ENCODE data around the gene CLIP4. TPM values are rescaled to one million over a fixed set of nuclear protein-coding genes. Genes with fewer than 3 reads are reported as not detected.

The CLIP4 gene
- total RNA-seq, 1 donor from 2014 or later = 61.1 TPM

DNA sequence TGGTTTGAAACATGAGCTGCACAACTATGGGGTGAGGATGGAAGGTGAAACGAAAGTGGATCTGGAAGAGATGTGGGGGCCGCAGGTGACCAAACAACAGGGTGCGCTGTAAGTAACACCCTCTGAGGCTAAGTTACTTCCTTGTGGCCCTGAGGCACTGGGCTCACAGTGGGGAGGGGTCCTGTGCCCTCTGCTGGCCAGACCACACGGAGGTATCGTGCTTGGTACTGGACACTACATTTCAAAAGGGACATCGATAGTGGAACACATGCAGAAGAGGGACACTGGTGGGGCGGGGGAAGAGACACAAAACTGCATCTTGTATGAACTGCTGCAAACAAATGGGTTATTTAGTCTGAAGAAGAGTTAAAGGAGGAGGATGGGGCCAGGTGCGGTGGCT, 110.6 kb downstream of the CLIP4 start:
- no peak for DNase-seq
- H3K27me3 ChIP-seq = no peaks in the 10 kb centered on the region
- TF ChIP-seq, protein P1, sequence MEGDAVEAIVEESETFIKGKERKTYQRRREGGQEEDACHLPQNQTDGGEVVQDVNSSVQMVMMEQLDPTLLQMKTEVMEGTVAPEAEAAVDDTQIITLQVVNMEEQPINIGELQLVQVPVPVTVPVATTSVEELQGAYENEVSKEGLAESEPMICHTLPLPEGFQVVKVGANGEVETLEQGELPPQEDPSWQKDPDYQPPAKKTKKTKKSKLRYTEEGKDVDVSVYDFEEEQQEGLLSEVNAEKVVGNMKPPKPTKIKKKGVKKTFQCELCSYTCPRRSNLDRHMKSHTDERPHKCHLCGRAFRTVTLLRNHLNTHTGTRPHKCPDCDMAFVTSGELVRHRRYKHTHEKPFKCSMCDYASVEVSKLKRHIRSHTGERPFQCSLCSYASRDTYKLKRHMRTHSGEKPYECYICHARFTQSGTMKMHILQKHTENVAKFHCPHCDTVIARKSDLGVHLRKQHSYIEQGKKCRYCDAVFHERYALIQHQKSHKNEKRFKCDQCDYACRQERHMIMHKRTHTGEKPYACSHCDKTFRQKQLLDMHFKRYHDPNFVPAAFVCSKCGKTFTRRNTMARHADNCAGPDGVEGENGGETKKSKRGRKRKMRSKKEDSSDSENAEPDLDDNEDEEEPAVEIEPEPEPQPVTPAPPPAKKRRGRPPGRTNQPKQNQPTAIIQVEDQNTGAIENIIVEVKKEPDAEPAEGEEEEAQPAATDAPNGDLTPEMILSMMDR (IDR thresholded peaks at IDR 0.05) = no peak
- no peaks in the 10 kb centered on the region for H3K36me3 ChIP-seq
- ATAC-seq = no peak
- peaks cover 9% of the 10 kb centered on the region for H3K4me1 ChIP-seq
- H3K27ac ChIP-seq = no peak overlapping the region
- H3K4me3 ChIP-seq = no peak overlapping the region
- no peaks in the 10 kb centered on the region for H3K9me3 ChIP-seq
- intact Hi-C loops (cut with DNase I) = no loop called here

DNA sequence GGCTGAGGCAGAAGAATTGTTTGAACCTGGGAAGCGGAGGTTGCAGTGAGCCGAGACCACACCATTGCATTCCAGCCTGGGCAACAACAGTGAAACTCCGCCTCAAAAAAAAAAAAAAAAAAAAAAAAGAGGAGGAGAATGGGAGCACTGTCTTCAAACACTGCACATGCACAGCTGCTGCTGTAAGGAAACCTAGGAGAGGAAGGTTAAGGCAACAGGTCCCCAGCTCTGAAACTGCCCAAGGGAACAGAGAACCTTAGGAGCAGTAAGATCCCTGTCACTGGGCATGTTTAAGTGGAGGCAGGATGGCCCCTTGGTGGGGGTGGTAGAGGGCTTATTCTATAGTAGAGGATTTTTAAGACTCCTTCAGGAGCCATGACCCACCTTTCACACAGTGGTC, 111.2 kb downstream of the CLIP4 start:
- Histone ChIP-seq H3K27me3 (no peaks in the 10 kb centered on the region), H3K4me1 (peaks cover 9% of the 10 kb centered on the region), H3K9me3 (no peaks in the 10 kb centered on the region), H3K4me3 (no peak overlapping the region), H3K36me3 (no peaks in the 10 kb centered on the region), H3K27ac (no peak overlapping the region)
- no peak for DNase-seq
- TF ChIP-seq, protein P1 (IDR thresholded peaks at IDR 0.05) = no peak
- intact Hi-C loops (cut with DNase I) = no loop called here
- ATAC-seq = no peak

DNA sequence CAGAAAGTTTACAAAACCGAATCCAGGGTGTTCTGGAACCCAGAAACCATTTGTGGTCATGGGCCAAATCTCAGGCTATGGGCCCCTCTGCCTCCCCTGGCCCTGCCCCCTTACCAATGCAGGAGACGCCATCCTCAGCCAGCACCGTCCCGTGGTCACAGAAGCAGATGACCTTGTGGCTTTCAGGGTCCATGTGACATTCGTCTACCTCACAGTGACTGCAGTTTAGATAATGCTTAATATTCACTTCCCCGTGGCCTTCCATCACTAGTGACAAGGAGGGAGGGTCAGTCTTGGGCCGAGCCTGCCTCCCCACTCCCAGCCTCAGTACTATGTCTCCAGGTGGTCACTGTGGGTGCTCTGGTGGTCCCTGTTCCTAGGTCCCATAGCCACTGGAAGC, 111.6 kb downstream of the CLIP4 start:
- Histone ChIP-seq H3K27ac (no peak overlapping the region), H3K36me3 (no peaks in the 10 kb centered on the region), H3K27me3 (no peaks in the 10 kb centered on the region), H3K4me1 (peaks cover 9% of the 10 kb centered on the region), H3K9me3 (no peaks in the 10 kb centered on the region), H3K4me3 (no peak overlapping the region)
- no peak for ATAC-seq
- intact Hi-C loops (cut with DNase I) = no loop called here
- TF ChIP-seq, protein P1 (IDR thresholded peaks at IDR 0.05) = no peak
- no peak for DNase-seq

DNA sequence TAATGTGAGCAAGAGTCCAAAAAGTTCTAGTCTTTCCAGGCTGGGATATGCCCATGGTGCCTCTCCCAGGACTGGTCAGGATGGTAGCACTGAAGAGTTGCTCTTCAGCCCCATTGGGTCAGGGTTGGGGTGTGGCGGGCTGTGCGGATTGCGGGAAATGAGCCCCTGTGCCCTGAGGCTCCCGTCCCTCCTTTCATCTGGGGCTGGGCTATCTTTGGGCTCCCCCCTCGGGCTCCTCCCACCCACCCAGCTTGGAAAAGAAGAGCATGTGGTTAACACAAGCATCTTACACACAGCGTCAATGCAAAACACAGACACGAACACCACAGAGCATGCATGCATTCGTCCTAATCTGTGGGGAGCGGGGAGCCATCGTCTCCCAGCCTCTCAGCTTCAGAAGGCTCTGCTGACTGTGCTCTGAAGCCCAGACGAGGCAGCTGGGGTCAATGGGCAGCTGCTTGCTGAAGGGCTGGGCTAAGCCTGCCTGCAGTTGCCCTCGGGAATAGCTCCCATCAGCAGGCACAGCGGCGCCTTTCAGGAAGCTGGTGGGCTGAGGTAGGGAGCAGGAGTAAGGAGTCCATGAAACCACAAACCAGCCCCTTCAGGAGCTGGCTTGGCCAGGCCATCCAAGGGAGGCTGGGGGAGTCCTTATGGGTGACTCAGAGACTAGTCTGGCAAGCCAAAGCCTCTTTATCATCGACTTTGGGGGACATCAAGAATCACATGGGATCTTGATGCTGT, 112.9 kb downstream of the CLIP4 start:
- H3K36me3 ChIP-seq = no peaks in the 10 kb centered on the region
- no peak overlapping the region for H3K4me3 ChIP-seq
- intact Hi-C loops (cut with DNase I) = no loop called here
- no peaks in the 10 kb centered on the region for H3K27me3 ChIP-seq
- DNase-seq (no peak), ATAC-seq (no peak)
- H3K9me3 ChIP-seq = no peaks in the 10 kb centered on the region
- no peak overlapping the region for H3K27ac ChIP-seq
- peaks cover 5% of the 10 kb centered on the region for H3K4me1 ChIP-seq
- TF ChIP-seq, protein P1 (IDR thresholded peaks at IDR 0.05) = no peak

DNA sequence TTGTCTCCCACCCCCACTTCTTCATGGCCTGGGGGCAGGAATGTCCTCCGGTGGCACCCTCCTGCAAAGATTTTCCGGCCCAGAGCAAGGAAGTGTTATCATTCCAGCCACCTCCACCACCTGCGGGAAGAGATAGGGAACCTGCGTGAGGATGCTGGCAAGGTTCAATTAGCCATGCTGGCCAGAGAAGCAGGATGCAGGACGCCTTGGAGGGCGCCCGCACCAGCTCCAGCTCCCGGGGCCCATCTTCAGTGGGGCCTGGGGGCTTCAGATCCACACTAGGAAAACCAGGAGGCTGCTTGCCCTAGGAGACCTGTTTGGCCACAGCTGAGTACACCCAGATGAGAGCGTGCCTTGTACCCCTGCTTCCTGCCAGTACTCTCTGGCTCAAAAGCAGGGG, 113.7 kb downstream of the CLIP4 start:
- TF ChIP-seq, protein P1 (IDR thresholded peaks at IDR 0.05) = no peak
- Histone ChIP-seq H3K36me3 (no peaks in the 10 kb centered on the region), H3K27me3 (no peaks in the 10 kb centered on the region), H3K27ac (no peak overlapping the region), H3K4me1 (peaks cover under 1% of the 10 kb centered on the region), H3K9me3 (no peaks in the 10 kb centered on the region), H3K4me3 (no peak overlapping the region)
- ATAC-seq (no peak), DNase-seq (no peak)
- intact Hi-C loops (cut with DNase I) = no loop called here

DNA sequence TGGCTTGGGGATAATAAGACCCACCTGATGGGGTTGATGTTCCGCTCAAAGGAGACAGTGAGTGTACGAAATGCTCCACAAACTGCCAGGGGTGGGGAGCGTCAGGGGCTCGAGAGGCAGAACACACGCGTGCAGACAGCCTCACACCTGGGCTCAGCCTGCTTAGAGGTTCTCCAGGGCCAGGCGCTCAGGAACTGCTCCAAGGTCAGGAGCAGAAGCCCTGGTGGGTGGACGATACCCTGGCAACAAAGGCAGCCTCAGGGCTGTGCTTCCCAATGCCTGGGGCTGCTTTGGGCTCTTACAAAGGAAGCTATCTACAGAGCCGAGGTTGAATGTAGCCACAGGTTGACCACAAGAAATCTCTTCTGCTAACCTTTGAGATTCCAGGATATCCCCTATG, 114.4 kb downstream of the CLIP4 start:
- ATAC-seq (no peak), DNase-seq (no peak)
- H3K4me1 ChIP-seq = no peaks in the 10 kb centered on the region
- TF ChIP-seq, protein P1 (IDR thresholded peaks at IDR 0.05) = no peak
- intact Hi-C loops (cut with DNase I) = no loop called here
- H3K36me3 ChIP-seq = no peaks in the 10 kb centered on the region
- H3K27ac ChIP-seq = no peak overlapping the region
- no peaks in the 10 kb centered on the region for H3K9me3 ChIP-seq
- no peaks in the 10 kb centered on the region for H3K27me3 ChIP-seq
- H3K4me3 ChIP-seq = no peak overlapping the region
